HG02943 (cell line): ENCODE results near the gene FSTL4.

Source experiments
- ATAC-seq: cut with Tn5 transposase; IDR thresholded peaks from one replicate; pipeline ENCODE4 v1.9.1; 2021; ENCODE audit warnings: mild to moderate bottlenecking, low read depth, moderate library complexity; ENCODE audit not compliant: unreplicated experiment

Gene FSTL4

DNA sequence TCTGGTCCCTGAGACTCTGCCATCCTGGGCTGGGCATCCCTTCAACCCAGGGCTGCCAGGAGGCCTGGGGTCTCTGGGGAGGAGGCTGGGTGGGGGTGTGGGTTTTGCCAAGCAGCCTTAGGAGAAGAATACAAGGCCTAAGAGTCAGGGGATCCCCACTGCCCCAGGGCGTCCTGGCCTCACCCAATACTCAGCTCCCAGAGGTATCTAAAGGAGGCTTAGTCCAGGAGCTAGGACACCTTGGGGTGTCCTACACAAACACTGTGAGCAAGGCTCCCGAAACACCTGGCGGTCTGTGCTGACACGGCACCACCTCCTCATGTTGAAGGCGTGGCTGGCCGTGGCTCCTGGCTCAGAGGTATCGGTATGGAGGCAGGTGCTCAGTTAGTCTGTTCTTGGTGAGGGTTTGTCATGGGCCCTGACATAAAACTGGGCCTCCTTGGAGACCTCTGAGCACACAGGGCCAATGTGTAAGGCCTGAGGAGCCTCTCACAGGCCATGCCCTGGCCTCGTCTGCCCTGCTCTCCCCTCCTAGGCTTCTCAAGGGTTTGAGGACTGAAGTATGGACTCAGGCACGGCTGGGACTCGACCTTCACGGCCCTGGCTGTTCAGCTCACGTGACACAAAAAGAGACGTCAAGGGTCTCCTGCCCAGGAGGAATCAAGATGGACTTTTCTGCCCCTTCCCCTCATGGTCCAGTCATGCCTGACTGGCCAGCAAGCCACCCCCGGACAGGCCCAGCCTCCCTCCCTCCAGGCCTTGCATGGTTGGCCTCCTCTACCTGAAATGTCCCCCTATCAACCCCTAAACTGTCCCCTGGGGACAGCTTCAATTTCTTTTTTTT, 277.3 kb downstream of the FSTL4 start:
- ATAC-seq, result no peak

- no peak for ATAC-seq
These were observed 278.8 kb downstream of the FSTL4 start for GRCh38 chr5:133333326-133334150.

DNA sequence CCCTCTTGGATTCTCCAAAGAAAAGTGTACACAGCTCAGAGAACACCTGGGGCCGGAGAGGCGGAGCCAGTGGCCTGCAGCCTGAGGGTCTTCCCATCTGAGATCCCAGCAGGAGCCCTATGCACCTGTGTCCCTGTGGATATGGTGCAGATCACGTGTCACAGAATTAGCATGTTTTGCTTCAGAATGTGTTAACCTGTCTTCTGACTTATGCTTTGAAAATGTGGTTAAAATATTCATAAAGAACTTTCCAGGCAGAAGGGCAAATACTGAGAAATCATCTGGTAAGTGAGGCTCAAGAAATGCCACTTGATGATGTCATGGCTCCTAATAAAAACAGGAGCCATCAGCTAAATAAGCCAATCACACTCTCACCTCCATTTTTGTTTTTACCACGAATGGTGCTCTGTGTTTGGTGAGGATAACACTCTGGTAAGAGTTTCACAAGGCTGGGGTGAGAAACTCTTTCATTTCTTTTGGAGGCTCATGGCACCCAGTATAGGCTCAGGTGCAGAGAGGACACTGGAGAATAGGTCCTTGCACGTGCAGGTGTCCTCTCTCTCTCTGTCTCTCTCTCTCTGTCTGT, 279.8 kb downstream of the FSTL4 start:
- no peak for ATAC-seq

DNA sequence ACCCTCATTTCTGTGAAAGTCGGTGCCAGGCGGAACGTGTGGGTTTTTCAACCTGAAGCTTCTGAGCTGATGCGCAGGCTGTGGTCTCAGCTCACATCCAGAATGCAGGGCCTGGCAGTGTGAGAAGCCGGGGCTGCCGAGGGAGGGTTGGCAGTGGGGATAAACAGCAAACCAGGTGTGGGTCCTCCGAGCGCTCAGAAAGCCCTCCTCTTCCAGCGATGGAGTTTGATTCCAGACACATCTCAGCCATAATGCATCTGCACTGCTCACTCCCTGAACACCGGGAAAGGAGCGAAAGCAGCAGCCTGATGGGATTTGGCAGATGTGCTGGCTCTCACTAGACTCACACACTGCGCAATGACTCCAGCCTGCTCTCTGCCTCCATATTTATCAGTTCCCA, 280.4 kb downstream of the FSTL4 start:
- no peak for ATAC-seq

DNA sequence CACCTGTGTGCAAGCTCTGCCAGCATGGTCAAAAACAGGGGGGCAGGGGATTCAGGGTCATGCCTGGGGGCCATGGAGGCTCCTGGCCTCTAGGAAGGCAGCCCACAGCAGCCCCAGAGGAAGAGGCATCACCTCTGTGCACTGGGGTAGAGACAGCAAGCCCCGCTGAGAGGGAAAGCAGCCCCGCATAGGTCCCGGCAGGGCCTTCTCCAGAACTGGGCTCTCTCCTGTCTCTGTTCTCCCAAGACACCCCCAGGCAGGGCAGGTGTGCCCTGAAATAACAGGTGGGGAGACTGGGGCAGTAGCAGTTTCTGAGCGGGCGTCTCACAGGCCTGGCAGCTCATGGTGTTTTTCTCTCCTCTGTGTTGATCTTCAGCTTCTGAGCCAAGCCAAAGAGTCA, 281.4 kb downstream of the FSTL4 start:
- no peak for ATAC-seq

- no peak for ATAC-seq
These were observed 283.5 kb downstream of the FSTL4 start for GRCh38 chr5:133328800-133329199.

GRCh38 chr5:133327946-133328401, 284.4 kb downstream of the FSTL4 start:
- no peak for ATAC-seq

- no peak for ATAC-seq
These were observed 286.0 kb downstream of the FSTL4 start for GRCh38 chr5:133326361-133326760.

DNA sequence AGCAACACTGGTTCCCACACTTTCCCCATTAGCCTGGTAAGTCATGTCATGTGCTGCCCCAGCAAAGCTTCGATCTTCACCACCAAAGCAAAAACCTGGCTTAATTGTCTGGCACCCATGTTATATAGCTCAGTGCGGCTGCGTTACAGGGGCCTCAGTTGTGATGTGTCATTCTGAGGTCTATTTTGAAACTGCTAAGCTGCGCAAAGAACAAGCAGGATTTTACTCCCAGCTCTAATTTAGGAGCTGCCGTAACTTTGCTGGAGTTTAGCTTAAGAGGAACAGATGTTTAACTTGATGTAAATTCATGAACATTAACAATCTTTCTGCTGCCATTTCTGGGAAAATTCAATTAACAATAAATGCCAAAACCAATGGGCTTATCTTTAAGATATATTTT, 286.5 kb downstream of the FSTL4 start:
- ATAC-seq, result no peak

GRCh38 chr5:133324926-133325325, 287.4 kb downstream of the FSTL4 start:
- no peak for ATAC-seq

- no peak for ATAC-seq
These were observed 288.6 kb downstream of the FSTL4 start for GRCh38 chr5:133323494-133324457.

DNA sequence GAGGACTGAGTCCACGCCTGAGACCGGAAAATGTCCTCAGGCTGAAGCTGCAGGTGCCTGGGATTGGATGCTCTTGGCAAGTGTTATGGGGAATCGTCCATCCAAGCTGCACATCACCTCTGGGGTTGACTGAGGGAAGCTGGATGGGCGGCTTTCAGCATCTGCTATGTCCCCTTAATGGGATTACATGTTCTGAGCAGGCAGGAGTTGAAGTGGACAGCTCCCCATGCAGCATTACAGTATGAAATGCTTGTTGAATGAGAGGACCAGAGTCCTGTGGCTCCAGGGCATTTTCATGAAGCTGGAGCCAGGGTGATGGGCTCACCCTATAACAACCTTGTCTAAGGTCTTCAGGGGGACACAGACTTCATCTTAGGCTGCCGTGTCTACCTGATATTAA, 289.6 kb downstream of the FSTL4 start:
- ATAC-seq, result no peak

DNA sequence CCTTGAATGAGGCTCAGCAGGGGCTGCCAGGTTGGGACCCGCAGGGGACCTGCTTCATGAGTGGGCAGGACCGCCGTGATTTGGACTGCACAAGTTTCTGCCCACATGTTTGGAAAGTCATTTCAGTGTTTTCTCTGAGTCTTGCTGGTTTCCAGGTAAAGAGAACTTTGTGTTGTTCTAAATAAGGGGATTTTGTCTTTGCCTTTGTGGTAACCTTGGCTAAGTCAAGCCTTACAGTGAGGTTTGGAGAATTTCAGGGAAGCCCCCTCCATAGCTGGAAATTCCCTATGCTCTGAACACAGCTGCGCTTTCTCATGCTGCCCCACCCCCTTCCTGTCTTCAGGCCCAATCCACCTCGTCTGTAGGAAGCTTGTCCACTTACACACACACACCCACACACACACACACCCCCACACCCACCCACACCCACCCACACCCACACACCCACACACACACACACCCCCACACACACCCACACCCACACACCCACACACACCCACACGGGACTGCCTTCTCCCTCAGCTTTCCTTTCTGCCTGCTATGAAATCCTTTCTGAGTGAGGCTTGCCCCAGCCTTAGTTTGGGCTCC, 290.4 kb downstream of the FSTL4 start:
- ATAC-seq, result no peak

DNA sequence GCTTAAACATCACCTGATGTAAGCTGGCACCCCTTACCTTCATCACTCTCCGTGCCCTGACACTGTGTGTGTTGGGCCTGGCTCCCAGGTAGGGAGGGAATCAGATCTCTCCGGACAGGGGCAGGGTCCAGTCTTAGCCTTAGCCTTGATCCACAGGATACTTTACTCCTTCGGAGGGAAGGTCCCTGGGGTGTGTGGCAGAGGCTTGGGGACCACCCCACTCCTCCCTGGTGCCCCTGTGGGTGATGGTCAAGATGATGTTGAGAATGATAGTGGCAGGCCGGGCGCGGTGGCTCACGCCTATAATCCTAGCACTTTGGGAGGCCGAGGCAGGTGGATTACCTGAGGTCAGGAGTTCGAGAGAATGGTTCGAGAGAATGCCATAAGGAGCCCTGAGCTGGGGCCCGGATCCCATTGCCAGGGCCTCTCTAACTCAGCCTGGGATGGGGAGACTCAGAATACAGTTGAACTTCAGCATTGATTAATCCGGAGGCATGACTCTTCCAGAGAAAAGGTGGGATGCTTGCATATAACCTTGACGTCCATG, 291.0 kb downstream of the FSTL4 start:
- no peak for ATAC-seq

DNA sequence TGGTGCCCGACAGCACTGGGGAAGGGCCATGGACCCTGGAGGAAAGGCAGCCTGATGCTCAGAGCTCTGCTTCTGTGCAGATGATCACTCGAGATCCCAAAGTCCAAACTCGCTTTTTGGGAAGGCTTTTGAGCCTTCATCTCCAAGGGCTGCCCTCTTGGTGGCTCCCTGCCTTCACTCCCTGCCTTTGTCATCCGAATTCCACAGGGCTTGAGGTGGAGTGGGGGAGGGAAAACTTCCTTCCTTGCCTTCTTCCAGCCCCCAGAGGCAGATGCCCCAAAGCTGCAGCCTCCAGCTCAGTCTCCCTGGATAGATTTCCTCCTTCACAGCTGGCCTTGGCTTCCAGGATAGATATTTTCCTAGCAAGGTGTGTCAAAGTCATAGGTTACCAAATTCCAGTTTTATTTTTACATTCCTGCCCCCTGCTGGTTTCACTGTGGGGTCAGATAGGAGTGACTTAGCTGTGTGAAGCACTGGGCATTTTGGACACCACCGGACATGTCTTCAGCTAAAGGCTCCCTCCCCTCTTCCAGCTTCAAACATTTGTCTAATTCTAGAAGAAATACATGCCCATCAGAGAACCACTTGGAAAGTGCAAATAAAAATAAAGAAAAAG, 292.3 kb downstream of the FSTL4 start:
- no peak for ATAC-seq

- ATAC-seq, result no peak
These were observed 293.1 kb downstream of the FSTL4 start for GRCh38 chr5:133319244-133319643.

DNA sequence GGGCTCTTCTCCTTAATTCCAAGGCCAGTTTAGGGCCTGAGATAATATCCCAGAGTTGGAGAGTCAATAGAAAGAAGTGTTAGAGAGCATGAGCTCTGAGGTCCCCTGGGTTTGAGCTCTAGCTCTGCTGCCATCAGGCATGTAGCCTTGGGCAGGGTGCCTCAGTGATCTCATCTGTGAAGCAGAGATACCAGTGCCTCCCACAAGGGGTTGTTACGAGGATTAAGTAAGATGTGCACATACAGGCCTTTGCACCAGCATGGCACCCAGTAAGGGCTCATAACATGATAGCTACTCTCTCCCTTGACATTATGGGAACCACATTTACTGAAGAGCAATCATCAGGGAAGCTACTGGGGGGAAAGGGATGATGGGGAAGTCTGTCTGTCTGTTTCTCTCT, 294.8 kb downstream of the FSTL4 start:
- ATAC-seq, result no peak

- no peak for ATAC-seq
These were observed 295.7 kb downstream of the FSTL4 start for GRCh38 chr5:133316346-133317343.
